ENCODE results near the gene RSF1.

DNA sequence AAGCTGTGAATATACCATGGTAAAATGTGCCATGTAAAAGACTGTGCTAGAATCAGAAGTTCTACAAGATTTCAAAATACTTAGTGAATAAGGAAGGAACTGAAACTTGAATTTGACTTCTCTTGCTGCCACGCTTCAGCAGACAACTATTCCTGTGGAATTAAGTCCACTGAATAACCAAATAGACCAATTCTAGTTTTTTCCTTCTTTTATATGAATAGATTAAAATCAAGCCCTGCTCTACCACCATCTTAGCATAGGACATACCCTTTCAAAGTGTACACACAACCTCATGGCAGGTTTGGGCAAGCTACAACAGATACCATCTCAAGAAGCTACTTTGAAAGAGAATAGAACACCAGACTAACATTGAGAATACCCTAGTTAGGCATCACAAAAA is 159.6 kb downstream of the RSF1 start:
- TF ChIP-seq, protein P1, sequence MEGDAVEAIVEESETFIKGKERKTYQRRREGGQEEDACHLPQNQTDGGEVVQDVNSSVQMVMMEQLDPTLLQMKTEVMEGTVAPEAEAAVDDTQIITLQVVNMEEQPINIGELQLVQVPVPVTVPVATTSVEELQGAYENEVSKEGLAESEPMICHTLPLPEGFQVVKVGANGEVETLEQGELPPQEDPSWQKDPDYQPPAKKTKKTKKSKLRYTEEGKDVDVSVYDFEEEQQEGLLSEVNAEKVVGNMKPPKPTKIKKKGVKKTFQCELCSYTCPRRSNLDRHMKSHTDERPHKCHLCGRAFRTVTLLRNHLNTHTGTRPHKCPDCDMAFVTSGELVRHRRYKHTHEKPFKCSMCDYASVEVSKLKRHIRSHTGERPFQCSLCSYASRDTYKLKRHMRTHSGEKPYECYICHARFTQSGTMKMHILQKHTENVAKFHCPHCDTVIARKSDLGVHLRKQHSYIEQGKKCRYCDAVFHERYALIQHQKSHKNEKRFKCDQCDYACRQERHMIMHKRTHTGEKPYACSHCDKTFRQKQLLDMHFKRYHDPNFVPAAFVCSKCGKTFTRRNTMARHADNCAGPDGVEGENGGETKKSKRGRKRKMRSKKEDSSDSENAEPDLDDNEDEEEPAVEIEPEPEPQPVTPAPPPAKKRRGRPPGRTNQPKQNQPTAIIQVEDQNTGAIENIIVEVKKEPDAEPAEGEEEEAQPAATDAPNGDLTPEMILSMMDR (conservative IDR thresholded peaks at IDR 0.05 in 1 of 2, IDR thresholded peaks at IDR 0.05 in 1 of 2; ENCODE audit: extremely low read depth in 1 of 2, insufficient read depth in 1 of 2, low read depth in 1 of 2, low read length in 2 of 2), result no peak
- no peak for TF ChIP-seq EZH2 (IDR thresholded peaks at IDR 0.05; ENCODE audit: borderline replicate concordance, low read length)

Data from mammary epithelial cell (primary cell).